PC-9 (cell line): Measurements from ENCODE around the gene MADD. TPM values are rescaled to one million over a fixed set of nuclear protein-coding genes. Genes with fewer than 3 reads are reported as not detected.

ENCODE experiments used
- BruUV-seq: library from RNA; stranded (reverse); fragments of 400-500 nt; replicated peaks from 2 replicates; lab custom pipeline; 2021; lab: Mats Ljungman, UMichigan
- CTCF ChIA-PET: fragments of 300-600 bp; sonication (Branson Sonifier 250); formaldehyde crosslinking; loops from one replicate; lab custom pipeline; 2022; ENCODE audit warnings: antibody characterized with exemption; lab: Charles Lee
- POLR2A ChIA-PET: fragments of 300-600 bp; sonication (Branson Sonifier 250); formaldehyde crosslinking; loops from one replicate; lab custom pipeline; 2022; ENCODE audit warnings: antibody characterized with exemption; ENCODE audit not compliant: unreplicated experiment; lab: Charles Lee
- DNase-seq, 2 experiments: peaks; one replicate each; pipeline versions ENCODE4 v3.0.0 to v3.0.0-alpha.2; 2015 to 2022; ENCODE audit warnings: mixed read lengths in 1 of 2
- H2AFZ ChIP-seq: fragments of 200-600 bp; sonication (generic); 2 replicates; pipeline ENCODE4 v1.8.1; 2017; ENCODE audit warnings: antibody characterized with exemption
- H3F3A ChIP-seq: fragments of 200-600 bp; sonication (generic); 2 replicates; pipeline ENCODE4 v1.8.1; 2017; ENCODE audit warnings: antibody characterized with exemption, mild to moderate bottlenecking, low read depth; ENCODE audit not compliant: insufficient read depth
- H3K27ac ChIP-seq: fragments of 200-600 bp; sonication (generic); 2 replicates; pipeline ENCODE4 v1.6.1; 2016; ENCODE audit warnings: mixed run types
- H3K27me3 ChIP-seq: fragments of 200-600 bp; sonication (generic); 2 replicates; pipeline ENCODE4 v1.6.1; 2016; ENCODE audit warnings: low read depth, mixed run types; ENCODE audit not compliant: insufficient read depth
- H3K36me3 ChIP-seq: fragments of 200-600 bp; sonication (generic); 2 replicates; pipeline ENCODE4 v1.6.1; 2016; ENCODE audit warnings: low read depth, mixed run types
- H3K4me1 ChIP-seq: fragments of 200-600 bp; sonication (generic); replicated peaks from 2 replicates; pipeline ENCODE4 v1.6.1; 2016; ENCODE audit warnings: mixed run types; ENCODE audit not compliant: insufficient read depth
- H3K4me2 ChIP-seq: fragments of 200-600 bp; sonication (generic); 2 replicates; pipeline ENCODE4 v1.6.1; 2017; ENCODE audit warnings: mixed run types
- H3K4me3 ChIP-seq: fragments of 200-600 bp; sonication (generic); 2 replicates; pipeline ENCODE4 v1.6.1; 2016; ENCODE audit warnings: mixed run types
- H3K79me2 ChIP-seq: fragments of 200-600 bp; sonication (generic); 2 replicates; pipeline ENCODE4 v1.6.1; 2017; ENCODE audit warnings: low read depth, mixed run types
- H3K9me2 ChIP-seq: fragments of 200-600 bp; sonication (generic); 2 replicates; pipeline ENCODE4 v1.8.1; 2017; ENCODE audit warnings: mild to moderate bottlenecking; ENCODE audit not compliant: insufficient read depth
- H3K9me3 ChIP-seq: fragments of 200-600 bp; sonication (generic); 2 replicates; pipeline ENCODE4 v1.8.1; 2016; ENCODE audit warnings: low read depth; ENCODE audit not compliant: insufficient read depth
- H4K20me1 ChIP-seq: fragments of 200-600 bp; sonication (generic); 2 replicates; pipeline ENCODE4 v1.8.1; 2017; ENCODE audit not compliant: insufficient read depth
- CTCF ChIP-seq: fragments of 200-600 bp; sonication (generic); conservative IDR thresholded peaks from 2 replicates; pipeline ENCODE4 v1.6.1; 2017; ENCODE audit warnings: mixed run types, antibody characterized with exemption, mild to moderate bottlenecking, moderate library complexity
- EZH2 ChIP-seq: fragments of 200-600 bp; sonication (generic); IDR thresholded peaks from 2 replicates; pipeline ENCODE4 v1.8.0; 2017; ENCODE audit warnings: antibody characterized with exemption, low read depth
- intact Hi-C: fragments of 100-400 bp; cut with micrococcal nuclease; formaldehyde crosslinking; loops from one replicate; pipeline ENCODE4 v1.10.0; 2022; ENCODE audit not compliant: unreplicated experiment
- total RNA-seq: library from RNA; stranded (reverse); gene quantifications from 2 replicates; pipeline ENCODE4 v1.2.3, GENCODE V29; 2021

MADD gene
- total RNA-seq, 1 experiment from 2014 or later = 65.9 TPM

GRCh38 chr11:47335733-47336132 is 65.8 kb downstream of the MADD start:
- intact Hi-C loops = no loop called here
- no peaks in the 10 kb centered on the region for H3K4me1 ChIP-seq
- peaks cover 2% of the 10 kb centered on the region; the same call in 1 of the 2 replicates for H3F3A ChIP-seq
- H3K4me3 ChIP-seq = no peak overlapping the region
- DNase-seq = no peak
- H4K20me1 ChIP-seq = no peaks in the 10 kb centered on the region
- no peaks in the 10 kb centered on the region for H3K27me3 ChIP-seq
- no peaks in the 10 kb centered on the region for H3K9me3 ChIP-seq
- no peak overlapping the region for H2AFZ ChIP-seq
- ChIA-PET POLR2A (no interaction called here), CTCF (no interaction called here)
- no TSS peak for BruUV-seq
- H3K27ac ChIP-seq = no peak overlapping the region
- no peaks in the 10 kb centered on the region for H3K9me2 ChIP-seq
- H3K4me2 ChIP-seq = no peak overlapping the region
- no peaks in the 10 kb centered on the region for H3K79me2 ChIP-seq
- H3K36me3 ChIP-seq = no peaks in the 10 kb centered on the region
- TF ChIP-seq EZH2 (no peak), CTCF (no peak)

- Histone ChIP-seq H3K36me3 (no peaks in the 10 kb centered on the region), H3K4me1 (no peaks in the 10 kb centered on the region), H3K9me2 (no peaks in the 10 kb centered on the region), H3F3A (no peaks in the 10 kb centered on the region), H3K9me3 (no peaks in the 10 kb centered on the region), H4K20me1 (no peaks in the 10 kb centered on the region), H3K4me3 (no peak overlapping the region), H3K27me3 (no peaks in the 10 kb centered on the region), H3K4me2 (no peak overlapping the region), H2AFZ (no peak overlapping the region), H3K27ac (no peak overlapping the region), H3K79me2 (no peaks in the 10 kb centered on the region)
- POLR2A ChIA-PET = interaction anchor here (0.6 kb wide), 1 partner anchor 217 kb away, joined by 4 read pairs; no protein-coding TSS in a partner anchor
- no peak for DNase-seq
- no TSS peak for BruUV-seq
- TF ChIP-seq EZH2 = no peak
- no peak for TF ChIP-seq CTCF
- CTCF ChIA-PET = no interaction called here
- intact Hi-C loops = no loop called here
These were observed 66.7 kb downstream of the MADD start for GRCh38 chr11:47336595-47336994.

DNA sequence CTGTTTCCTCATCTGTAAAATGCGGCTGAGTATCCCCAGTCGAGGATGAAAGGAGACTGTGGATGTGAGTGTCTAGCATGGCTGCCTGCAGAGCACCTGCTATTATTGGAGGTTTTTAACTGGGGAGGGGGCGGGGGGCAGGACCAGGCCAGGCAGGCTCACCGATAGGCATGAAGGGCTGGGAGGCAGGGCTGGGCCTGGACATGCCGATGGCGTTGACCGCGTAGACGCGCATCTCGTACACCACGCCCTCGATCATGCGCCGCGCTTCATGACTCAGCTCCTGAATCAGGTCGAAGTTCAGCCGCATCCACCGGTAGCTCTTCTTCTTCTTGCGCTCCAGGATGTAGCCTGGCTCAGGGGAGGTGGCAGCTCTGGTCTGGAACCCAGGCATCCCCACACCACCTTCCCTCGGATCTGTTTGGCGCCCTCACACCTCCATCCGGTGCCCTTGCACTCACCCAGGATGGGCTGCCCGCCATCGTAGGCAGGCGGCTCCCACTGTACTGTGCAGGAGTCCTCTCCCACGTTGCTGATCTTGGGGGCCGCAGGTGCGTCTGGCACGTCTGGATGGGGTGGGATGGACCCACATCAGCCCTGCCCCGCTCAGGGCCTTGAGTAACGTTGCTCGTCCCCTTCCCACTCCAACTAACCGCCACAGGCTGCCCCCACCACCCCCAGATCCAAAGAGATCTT is 67.4 kb downstream of the MADD start:
- no peak overlapping the region for H3K4me2 ChIP-seq
- TF ChIP-seq CTCF = no peak
- TF ChIP-seq EZH2 = no peak
- DNase-seq = peak; percentile 37 to 59
- H3K27ac ChIP-seq = no peak overlapping the region
- no peaks in the 10 kb centered on the region for H3F3A ChIP-seq
- H3K27me3 ChIP-seq = no peaks in the 10 kb centered on the region
- no peaks in the 10 kb centered on the region for H3K9me3 ChIP-seq
- no peaks in the 10 kb centered on the region for H3K79me2 ChIP-seq
- no peak overlapping the region for H3K4me3 ChIP-seq
- H2AFZ ChIP-seq = no peak overlapping the region
- intact Hi-C loops = no loop called here
- no peaks in the 10 kb centered on the region for H3K9me2 ChIP-seq
- no peaks in the 10 kb centered on the region for H3K36me3 ChIP-seq
- POLR2A ChIA-PET = interaction anchor here (0.6 kb wide), 1 partner anchor 218 kb away, joined by 4 read pairs; no protein-coding TSS in a partner anchor
- CTCF ChIA-PET = no interaction called here
- H3K4me1 ChIP-seq = no peaks in the 10 kb centered on the region
- no peaks in the 10 kb centered on the region for H4K20me1 ChIP-seq
- no TSS peak for BruUV-seq
